GM23248 (cell line): Measurements from ENCODE around the gene CIT.

Experiments used
- EZH2 ChIP-seq: fragments of 200-600 bp; sonication (generic); IDR thresholded peaks from 2 replicates; pipeline ENCODE4 v1.6.1; 2018; ENCODE audit warnings: antibody characterized with exemption, mild to moderate bottlenecking; ENCODE audit not compliant: insufficient read depth, poor library complexity, severe bottlenecking
- EZH2phosphoT487 ChIP-seq: fragments of 200-600 bp; sonication (generic); IDR thresholded peaks from 2 replicates; pipeline ENCODE4 v1.6.1; 2018; ENCODE audit warnings: antibody characterized with exemption, moderate library complexity, mild to moderate bottlenecking, low read depth; ENCODE audit not compliant: insufficient read depth

- TF ChIP-seq EZH2 (no peak), EZH2phosphoT487 (no peak)
Measured at GRCh38 chr12:119721306-119721705, 155.8 kb downstream of the CIT start.
